Measurements from ENCODE around the gene ARHGAP25.

- TF ChIP-seq TEAD4 (IDR thresholded peaks at IDR 0.05) (no peak), RAD21 (IDR thresholded peaks at IDR 0.05; ENCODE audit: low read depth) (no peak), MAX (IDR thresholded peaks at IDR 0.05) (no peak), ZBTB7A (IDR thresholded peaks at IDR 0.05; ENCODE audit: low read depth) (no peak), EGR1 (IDR thresholded peaks at IDR 0.05) (no peak), CREB1 (IDR thresholded peaks at IDR 0.05; ENCODE audit: low read depth) (no peak), TAF1 (IDR thresholded peaks at IDR 0.05; ENCODE audit: low read depth) (no peak), EP300 (IDR thresholded peaks at IDR 0.05; ENCODE audit: borderline replicate concordance) (no peak), REST (IDR thresholded peaks at IDR 0.05; ENCODE audit: low read depth) (no peak), USF1 (IDR thresholded peaks at IDR 0.05) (no peak), NFIC (IDR thresholded peaks at IDR 0.05) (no peak), TCF12 (IDR thresholded peaks at IDR 0.05; ENCODE audit: low read depth) (no peak), CEBPB (IDR thresholded peaks at IDR 0.05) (no peak)
These were observed 12.8 kb downstream of the ARHGAP25 start for GRCh38 chr2:68747413-68747812.

Measured in Ishikawa (cell line).